ENCODE measurements around the gene MED31. TPM values are rescaled to one million over a fixed set of nuclear protein-coding genes. Genes with fewer than 3 reads are reported as not detected.

Gene MED31
- total RNA-seq, 1 donor from 2014 or later: 21.0 TPM

DNA sequence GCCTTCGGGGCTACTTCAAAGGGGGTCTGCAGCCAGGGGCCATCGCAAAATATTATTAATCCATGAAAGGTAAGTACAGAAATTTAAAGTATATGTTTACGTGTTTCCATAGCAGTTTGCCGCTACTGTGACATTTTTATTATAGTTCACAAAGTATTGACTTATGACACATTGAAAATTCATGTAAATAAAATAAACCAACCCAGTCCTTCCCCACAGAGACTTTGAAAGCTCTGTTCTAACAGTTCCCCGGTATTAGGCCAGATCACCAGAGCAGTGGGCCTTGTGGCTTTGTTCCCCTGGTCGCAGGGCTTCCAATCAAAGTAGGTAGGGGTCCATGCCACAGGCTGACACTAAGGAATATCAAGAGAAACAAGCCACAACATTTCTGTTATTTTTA, 24.8 kb downstream of the MED31 start:
- Mint-ChIP-seq H3K36me3 (ENCODE audit: low read depth, unreplicated experiment) (peaks cover 13% of the 10 kb centered on the region), H3K27me3 (ENCODE audit: low read depth, unreplicated experiment) (no peaks in the 10 kb centered on the region), H3K9me3 (ENCODE audit: unreplicated experiment) (no peaks in the 10 kb centered on the region), H3K4me1 (ENCODE audit: low read depth, unreplicated experiment) (peaks cover 6% of the 10 kb centered on the region), H3K27ac (ENCODE audit: unreplicated experiment) (peak overlapping the region; percentile 15), H3K4me3 (ENCODE audit: unreplicated experiment) (no peak overlapping the region)
- peaks cover 16% of the 10 kb centered on the region for H3K4me1 ChIP-seq (ENCODE audit: insufficient read depth, low read length)
- peaks cover 19% of the 10 kb centered on the region for H3K36me3 ChIP-seq (ENCODE audit: insufficient read depth, low read length)
- H3K9me3 ChIP-seq (ENCODE audit: insufficient read depth, low read depth, low read length): no peaks in the 10 kb centered on the region
- H3K4me3 ChIP-seq (ENCODE audit: insufficient read depth, low read depth, low read length): no peak overlapping the region
- TF ChIP-seq, protein P1, sequence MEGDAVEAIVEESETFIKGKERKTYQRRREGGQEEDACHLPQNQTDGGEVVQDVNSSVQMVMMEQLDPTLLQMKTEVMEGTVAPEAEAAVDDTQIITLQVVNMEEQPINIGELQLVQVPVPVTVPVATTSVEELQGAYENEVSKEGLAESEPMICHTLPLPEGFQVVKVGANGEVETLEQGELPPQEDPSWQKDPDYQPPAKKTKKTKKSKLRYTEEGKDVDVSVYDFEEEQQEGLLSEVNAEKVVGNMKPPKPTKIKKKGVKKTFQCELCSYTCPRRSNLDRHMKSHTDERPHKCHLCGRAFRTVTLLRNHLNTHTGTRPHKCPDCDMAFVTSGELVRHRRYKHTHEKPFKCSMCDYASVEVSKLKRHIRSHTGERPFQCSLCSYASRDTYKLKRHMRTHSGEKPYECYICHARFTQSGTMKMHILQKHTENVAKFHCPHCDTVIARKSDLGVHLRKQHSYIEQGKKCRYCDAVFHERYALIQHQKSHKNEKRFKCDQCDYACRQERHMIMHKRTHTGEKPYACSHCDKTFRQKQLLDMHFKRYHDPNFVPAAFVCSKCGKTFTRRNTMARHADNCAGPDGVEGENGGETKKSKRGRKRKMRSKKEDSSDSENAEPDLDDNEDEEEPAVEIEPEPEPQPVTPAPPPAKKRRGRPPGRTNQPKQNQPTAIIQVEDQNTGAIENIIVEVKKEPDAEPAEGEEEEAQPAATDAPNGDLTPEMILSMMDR (IDR thresholded peaks at IDR 0.05; ENCODE audit: insufficient read depth, low read depth, low read length): no peak
- no peak for TF ChIP-seq EZH2 (IDR thresholded peaks at IDR 0.05; ENCODE audit: insufficient read depth, low read length)
- peaks cover 35% of the 10 kb centered on the region for H4K20me1 ChIP-seq (ENCODE audit: insufficient read depth, low read length)
- H3K9ac ChIP-seq (ENCODE audit: low read length): no peak overlapping the region
- DNase-seq (ENCODE audit: low read depth) (no peak), FAIRE-seq (no peak)
- H3K27ac ChIP-seq (ENCODE audit: low read depth, low read length): no peak overlapping the region
- H3K27me3 ChIP-seq (ENCODE audit: insufficient read depth, low read length): no peaks in the 10 kb centered on the region
- peaks cover 19% of the 10 kb centered on the region for H3K79me2 ChIP-seq (ENCODE audit: insufficient read depth, low read length)
- peak overlapping the region; percentile 33 for H3K4me2 ChIP-seq (ENCODE audit: low read length)
- no peak overlapping the region for H2AFZ ChIP-seq (ENCODE audit: low read depth, low read length)

DNA sequence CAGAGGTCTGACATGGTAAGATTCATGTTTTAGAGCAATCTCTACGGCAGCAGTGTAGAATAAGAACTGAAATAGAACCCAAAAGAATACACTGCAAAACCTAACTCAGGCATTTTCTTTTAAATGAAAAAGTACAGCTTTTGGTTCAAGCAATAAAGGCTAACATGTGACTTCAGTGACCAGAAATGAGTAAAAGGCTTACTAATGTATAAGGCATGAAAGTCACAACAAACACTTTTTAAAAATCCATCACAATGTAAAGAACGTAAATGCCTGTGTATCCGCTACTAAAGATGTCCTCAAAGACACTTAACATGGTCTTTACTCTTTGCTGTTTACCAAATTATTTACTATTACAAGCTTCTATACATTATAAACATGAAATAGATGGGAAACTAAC, 27.5 kb downstream of the MED31 start:
- H4K20me1 ChIP-seq (ENCODE audit: insufficient read depth, low read length): peaks cover 33% of the 10 kb centered on the region
- H3K27ac Mint-ChIP-seq (ENCODE audit: unreplicated experiment): no peak overlapping the region
- no peak overlapping the region for H3K27ac ChIP-seq (ENCODE audit: low read depth, low read length)
- no peak overlapping the region for H3K4me3 Mint-ChIP-seq (ENCODE audit: unreplicated experiment)
- no peaks in the 10 kb centered on the region for H3K9me3 ChIP-seq (ENCODE audit: insufficient read depth, low read depth, low read length)
- H3K4me1 ChIP-seq (ENCODE audit: insufficient read depth, low read length): peaks cover 16% of the 10 kb centered on the region
- H3K4me1 Mint-ChIP-seq (ENCODE audit: low read depth, unreplicated experiment): peaks cover 6% of the 10 kb centered on the region
- peaks cover 11% of the 10 kb centered on the region for H3K36me3 Mint-ChIP-seq (ENCODE audit: low read depth, unreplicated experiment)
- H2AFZ ChIP-seq (ENCODE audit: low read depth, low read length): no peak overlapping the region
- no peaks in the 10 kb centered on the region for H3K27me3 Mint-ChIP-seq (ENCODE audit: low read depth, unreplicated experiment)
- no peak overlapping the region for H3K9ac ChIP-seq (ENCODE audit: low read length)
- DNase-seq (ENCODE audit: low read depth): no peak
- H3K4me2 ChIP-seq (ENCODE audit: low read length): peak overlapping the region; percentile 37
- FAIRE-seq: no peak
- peaks cover 13% of the 10 kb centered on the region for H3K79me2 ChIP-seq (ENCODE audit: insufficient read depth, low read length)
- TF ChIP-seq, protein P1 (IDR thresholded peaks at IDR 0.05; ENCODE audit: insufficient read depth, low read depth, low read length): no peak
- no peak for TF ChIP-seq EZH2 (IDR thresholded peaks at IDR 0.05; ENCODE audit: insufficient read depth, low read length)
- H3K27me3 ChIP-seq (ENCODE audit: insufficient read depth, low read length): no peaks in the 10 kb centered on the region
- H3K36me3 ChIP-seq (ENCODE audit: insufficient read depth, low read length): peaks cover 29% of the 10 kb centered on the region
- no peaks in the 10 kb centered on the region for H3K9me3 Mint-ChIP-seq (ENCODE audit: unreplicated experiment)
- no peak overlapping the region for H3K4me3 ChIP-seq (ENCODE audit: insufficient read depth, low read depth, low read length)

DNA sequence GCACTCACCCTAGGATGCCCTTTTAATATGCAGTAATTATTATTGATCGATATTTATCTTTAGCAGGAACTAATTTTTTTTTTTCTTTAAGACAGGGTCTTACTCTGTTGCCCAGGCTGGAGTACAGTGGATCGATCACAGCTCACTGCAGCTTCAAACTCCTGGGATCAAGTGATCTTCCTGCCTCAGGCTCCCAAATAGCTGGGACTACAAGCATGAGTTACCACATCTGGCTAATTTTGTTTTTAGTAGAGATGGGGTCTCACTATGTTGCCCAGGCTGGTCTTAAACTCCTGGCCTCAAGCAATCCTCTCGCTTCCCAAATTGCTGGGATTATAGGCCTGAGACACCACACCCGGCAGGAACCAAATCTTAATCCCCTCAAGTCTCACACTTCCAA, 40.2 kb downstream of the MED31 start:
- H3K9me3 ChIP-seq (ENCODE audit: insufficient read depth, low read depth, low read length): no peaks in the 10 kb centered on the region
- TF ChIP-seq, protein P1 (IDR thresholded peaks at IDR 0.05; ENCODE audit: insufficient read depth, low read depth, low read length): no peak
- no peak for TF ChIP-seq EZH2 (IDR thresholded peaks at IDR 0.05; ENCODE audit: insufficient read depth, low read length)
- no peak overlapping the region for H3K4me2 ChIP-seq (ENCODE audit: low read length)
- H3K79me2 ChIP-seq (ENCODE audit: insufficient read depth, low read length): peaks cover 5% of the 10 kb centered on the region
- no peak overlapping the region for H3K27ac ChIP-seq (ENCODE audit: low read depth, low read length)
- no peak overlapping the region for H3K27ac Mint-ChIP-seq (ENCODE audit: unreplicated experiment)
- no peak for FAIRE-seq
- H3K4me3 Mint-ChIP-seq (ENCODE audit: unreplicated experiment): no peak overlapping the region
- no peaks in the 10 kb centered on the region for H3K27me3 Mint-ChIP-seq (ENCODE audit: low read depth, unreplicated experiment)
- peaks cover 8% of the 10 kb centered on the region for H4K20me1 ChIP-seq (ENCODE audit: insufficient read depth, low read length)
- H3K9me3 Mint-ChIP-seq (ENCODE audit: unreplicated experiment): no peaks in the 10 kb centered on the region
- H3K4me1 Mint-ChIP-seq (ENCODE audit: low read depth, unreplicated experiment): peaks cover 14% of the 10 kb centered on the region
- no peak overlapping the region for H3K9ac ChIP-seq (ENCODE audit: low read length)
- H3K27me3 ChIP-seq (ENCODE audit: insufficient read depth, low read length): no peaks in the 10 kb centered on the region
- DNase-seq (ENCODE audit: low read depth): no peak
- peaks cover 13% of the 10 kb centered on the region for H3K36me3 Mint-ChIP-seq (ENCODE audit: low read depth, unreplicated experiment)
- no peak overlapping the region for H3K4me3 ChIP-seq (ENCODE audit: insufficient read depth, low read depth, low read length)
- H2AFZ ChIP-seq (ENCODE audit: low read depth, low read length): no peak overlapping the region
- peaks cover 36% of the 10 kb centered on the region for H3K36me3 ChIP-seq (ENCODE audit: insufficient read depth, low read length)
- H3K4me1 ChIP-seq (ENCODE audit: insufficient read depth, low read length): peaks cover 5% of the 10 kb centered on the region

All from astrocyte (in vitro differentiated cells and primary cell).